HEK293T (cell line): ENCODE data around the gene RPL15.
A peak's percentile ranks its signal among the peaks of the same experiment; 100 is the strongest.

Experiments used
- CTCF ChIA-PET: fragments of 350-600 bp; formaldehyde crosslinking; extraction: SDS; loops from one replicate; lab custom pipeline; 2021; ENCODE audit warnings: antibody characterized with exemption, inconsistent platforms; lab: Yijun Ruan, JAX
- POLR2A ChIA-PET: fragments of 350-600 bp; formaldehyde crosslinking; extraction: SDS; loops from one replicate; lab custom pipeline; 2020; ENCODE audit warnings: antibody characterized with exemption, inconsistent platforms; lab: Yijun Ruan, JAX
- DNase-seq: peaks from one replicate; pipeline ENCODE4 v3.0.0; 2012; ENCODE audit warnings: mixed read lengths; ENCODE audit errors: extremely low spot score
- ARNT ChIP-seq: fragments of 450-650 bp; IDR thresholded peaks from 2 replicates; pipeline ENCODE4 v1.6.1; 2017; ENCODE audit warnings: mild to moderate bottlenecking
- BHLHE40 ChIP-seq: fragments of 450-650 bp; IDR thresholded peaks from 2 replicates; pipeline ENCODE4 v1.6.1; 2016; ENCODE audit warnings: mild to moderate bottlenecking, moderate library complexity, borderline replicate concordance
- CTBP1 ChIP-seq: fragments of 450-650 bp; IDR thresholded peaks from 2 replicates; pipeline ENCODE4 v1.6.1; 2016; ENCODE audit warnings: borderline replicate concordance
- ELF4 ChIP-seq: fragments of 450-650 bp; IDR thresholded peaks from 2 replicates; pipeline ENCODE4 v1.6.1; 2017; ENCODE audit warnings: antibody characterized with exemption
- FOXA1 ChIP-seq: fragments of 450-650 bp; IDR thresholded peaks from 2 replicates; pipeline ENCODE4 v1.6.1; 2016; ENCODE audit warnings: mild to moderate bottlenecking
- FOXK2 ChIP-seq: fragments of 450-650 bp; IDR thresholded peaks from 2 replicates; pipeline ENCODE4 v1.6.1; 2016; ENCODE audit warnings: mild to moderate bottlenecking
- FOXM1 ChIP-seq: fragments of 450-650 bp; IDR thresholded peaks from 2 replicates; pipeline ENCODE4 v1.6.1; 2017; ENCODE audit warnings: mild to moderate bottlenecking, borderline replicate concordance
- HDGF ChIP-seq: fragments of 450-650 bp; IDR thresholded peaks from 2 replicates; pipeline ENCODE4 v1.6.1; 2017; ENCODE audit warnings: antibody characterized with exemption, borderline replicate concordance
- L3MBTL2 ChIP-seq: fragments of 450-650 bp; conservative IDR thresholded peaks from 2 replicates; pipeline ENCODE4 v1.6.1; 2016; ENCODE audit warnings: mild to moderate bottlenecking
- LEF1 ChIP-seq: fragments of 450-650 bp; IDR thresholded peaks from 2 replicates; pipeline ENCODE4 v1.6.1; 2017; ENCODE audit warnings: mild to moderate bottlenecking, borderline replicate concordance
- NFRKB ChIP-seq: fragments of 450-650 bp; IDR thresholded peaks from 2 replicates; pipeline ENCODE4 v1.6.1; 2016; ENCODE audit warnings: mild to moderate bottlenecking, moderate library complexity
- PKNOX1 ChIP-seq: fragments of 450-650 bp; IDR thresholded peaks from 2 replicates; pipeline ENCODE4 v1.6.1; 2016
- SP1 ChIP-seq: fragments of 450-650 bp; IDR thresholded peaks from 2 replicates; pipeline ENCODE4 v1.6.1; 2017
- SUZ12 ChIP-seq: fragments of 450-650 bp; IDR thresholded peaks from 2 replicates; pipeline ENCODE4 v1.6.1; 2016; ENCODE audit warnings: mild to moderate bottlenecking
- TARDBP ChIP-seq: fragments of 450-650 bp; IDR thresholded peaks from 2 replicates; pipeline ENCODE4 v1.6.1; 2016
- ZNF384 ChIP-seq: fragments of 450-650 bp; IDR thresholded peaks from 2 replicates; pipeline ENCODE4 v1.6.1; 2016

RPL15 gene

GRCh38 chr3:23937296-23937695 lies 20.4 kb downstream of the RPL15 start:
- TF ChIP-seq ZNF384 = no peak
- TF ChIP-seq BHLHE40 = no peak
- POLR2A ChIA-PET = interaction anchor here (2.0 to 2.1 kb wide), 2 partner anchors 20 to 21 kb away, joined by 12 to 13 read pairs; partner anchors contain the start of genes NKIRAS1 and RPL15
- no peak for DNase-seq
- CTCF ChIA-PET = no interaction called here

- TF ChIP-seq SP1 (no peak), CTBP1 (no peak), L3MBTL2 (no peak), SUZ12 (no peak)
- ChIA-PET CTCF (no interaction called here), POLR2A (interaction anchor here (2.0 kb wide), 1 partner anchor 22 kb away, joined by 13 read pairs; the partner anchor contains the start of genes NKIRAS1 and RPL15)
- no peak for DNase-seq
Measured at GRCh38 chr3:23938688-23939087, 21.8 kb downstream of the RPL15 start.

- ChIA-PET CTCF (interaction anchor here (1.1 kb wide), 1 partner anchor 52 kb away, joined by 4 read pairs; no protein-coding TSS in a partner anchor), POLR2A (interaction anchor here (5.5 kb wide), 1 partner anchor 23 kb away, joined by 62 read pairs; the partner anchor contains the start of genes NKIRAS1 and RPL15)
- no peak for DNase-seq
- TF ChIP-seq SUZ12 (no peak), PKNOX1 (peak; percentile 27; the same call in 1 of the 2 replicates)
Measured at GRCh38 chr3:23940775-23941174, 23.8 kb downstream of the RPL15 start.

- POLR2A ChIA-PET = interaction anchor here (5.5 kb wide), 1 partner anchor 24 kb away, joined by 62 read pairs; the partner anchor contains the start of genes NKIRAS1 and RPL15
- CTCF ChIA-PET = interaction anchor here (1.1 kb wide), 1 partner anchor 53 kb away, joined by 4 read pairs; no protein-coding TSS in a partner anchor
- no peak for TF ChIP-seq HDGF
- no peak for TF ChIP-seq FOXK2
- TF ChIP-seq L3MBTL2 = no peak
- no peak for TF ChIP-seq NFRKB
- no peak for TF ChIP-seq LEF1
- TF ChIP-seq SUZ12 = no peak
- TF ChIP-seq ELF4 = no peak
- TF ChIP-seq PKNOX1 = no peak
- no peak for TF ChIP-seq CTBP1
- no peak for TF ChIP-seq BHLHE40
- no peak for TF ChIP-seq ZNF384
- no peak for TF ChIP-seq FOXM1
- TF ChIP-seq FOXA1 = no peak
- TF ChIP-seq SP1 = no peak
- TF ChIP-seq ARNT = no peak
- no peak for TF ChIP-seq TARDBP
- DNase-seq = no peak
Measured at GRCh38 chr3:23941440-23941839, 24.5 kb downstream of the RPL15 start.

- ChIA-PET CTCF (no interaction called here), POLR2A (interaction anchor here (5.5 kb wide), 1 partner anchor 25 kb away, joined by 62 read pairs; the partner anchor contains the start of genes NKIRAS1 and RPL15)
- TF ChIP-seq NFRKB (no peak), BHLHE40 (no peak), SUZ12 (no peak), LEF1 (no peak), PKNOX1 (no peak), CTBP1 (no peak), FOXA1 (no peak), FOXM1 (no peak), SP1 (no peak), ZNF384 (no peak), L3MBTL2 (no peak), ELF4 (no peak)
- no peak for DNase-seq
Measured at GRCh38 chr3:23942546-23942945, 25.6 kb downstream of the RPL15 start.

- ChIA-PET CTCF (no interaction called here), POLR2A (interaction anchor here (1.1 to 5.5 kb wide), 2 partner anchors 22 to 26 kb away, joined by 4 to 62 read pairs; partner anchors contain the start of genes NKIRAS1 and RPL15)
- TF ChIP-seq L3MBTL2 (peak; percentile 32; the same call in 1 of the 2 replicates), FOXM1 (no peak)
- DNase-seq = no peak
Measured at GRCh38 chr3:23944007-23944783, 27.3 kb downstream of the RPL15 start.
